ENCODE measurements around the gene ATP6V1F. TPM values are rescaled to one million over a fixed set of nuclear protein-coding genes. Genes with fewer than 3 reads are reported as not detected.

The ATP6V1F gene
- 132 TPM for polyA plus RNA-seq (ENCODE audit: insufficient read length)

GRCh38 chr7:128862571-128863432, at the start of gene ATP6V1F:
ATP6V1F (plus strand) TSS chr7:128862856; CDS start chr7:128862905, 49 bp downstream.
- DNase-seq (ENCODE audit: low read depth): peak; percentile 94

DNA sequence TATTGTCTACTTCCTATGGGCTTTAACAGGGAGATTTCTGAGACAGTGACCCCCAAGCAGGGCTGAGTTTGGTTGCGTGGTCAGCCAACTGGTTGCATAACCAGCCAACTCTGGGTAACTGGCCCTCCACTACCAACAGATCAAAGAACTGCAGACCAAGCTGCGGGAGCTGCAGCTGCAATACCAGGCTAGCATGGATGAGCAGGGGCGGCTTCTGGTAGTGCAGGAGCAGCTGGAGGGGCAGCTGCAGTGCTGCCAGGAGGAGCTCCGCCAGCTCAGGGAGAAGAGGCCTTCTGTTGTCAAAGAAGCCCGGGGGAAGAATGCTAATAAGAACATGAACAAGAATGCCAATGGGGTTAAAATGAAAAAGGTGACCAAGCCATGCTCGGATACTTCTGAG, 48.2 kb upstream of the ATP6V1F start:
- DNase-seq (ENCODE audit: low read depth): no peak

GRCh38 chr7:128815289-128815942, 47.2 kb upstream of the ATP6V1F start:
- DNase-seq (ENCODE audit: low read depth): no peak

GRCh38 chr7:128818694-128819093, 44.0 kb upstream of the ATP6V1F start:
- DNase-seq (ENCODE audit: low read depth): no peak

DNA sequence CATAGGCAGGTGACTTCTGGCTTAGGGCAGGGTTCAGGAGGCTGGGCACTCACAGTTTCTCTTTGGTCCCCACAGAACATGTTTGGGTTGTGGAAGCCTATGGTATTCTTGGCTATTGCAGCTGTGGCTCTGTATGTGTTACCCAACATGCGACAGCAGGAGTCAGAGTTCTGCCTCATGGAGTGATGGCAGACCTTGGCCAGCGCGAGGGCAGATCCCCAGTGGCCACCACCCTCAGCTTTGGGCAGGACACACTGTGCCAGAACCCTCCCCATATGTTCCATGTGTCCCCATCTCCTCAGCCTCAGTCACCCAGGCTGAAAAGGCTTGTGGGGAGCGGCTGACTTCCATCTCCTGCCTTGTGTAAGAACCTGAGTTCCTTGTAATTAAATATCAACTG, 40.9 kb upstream of the ATP6V1F start:
- no peak for DNase-seq (ENCODE audit: low read depth)

GRCh38 chr7:128826512-128826911, 36.1 kb upstream of the ATP6V1F start:
- DNase-seq (ENCODE audit: low read depth): no peak

- no peak for DNase-seq (ENCODE audit: low read depth)
These were observed 35.8 kb upstream of the ATP6V1F start for GRCh38 chr7:128826916-128827247.

- DNase-seq (ENCODE audit: low read depth): no peak
These were observed 35.3 kb upstream of the ATP6V1F start for GRCh38 chr7:128827248-128827958.

GRCh38 chr7:128827971-128828711, 34.5 kb upstream of the ATP6V1F start:
- no peak for DNase-seq (ENCODE audit: low read depth)

DNA sequence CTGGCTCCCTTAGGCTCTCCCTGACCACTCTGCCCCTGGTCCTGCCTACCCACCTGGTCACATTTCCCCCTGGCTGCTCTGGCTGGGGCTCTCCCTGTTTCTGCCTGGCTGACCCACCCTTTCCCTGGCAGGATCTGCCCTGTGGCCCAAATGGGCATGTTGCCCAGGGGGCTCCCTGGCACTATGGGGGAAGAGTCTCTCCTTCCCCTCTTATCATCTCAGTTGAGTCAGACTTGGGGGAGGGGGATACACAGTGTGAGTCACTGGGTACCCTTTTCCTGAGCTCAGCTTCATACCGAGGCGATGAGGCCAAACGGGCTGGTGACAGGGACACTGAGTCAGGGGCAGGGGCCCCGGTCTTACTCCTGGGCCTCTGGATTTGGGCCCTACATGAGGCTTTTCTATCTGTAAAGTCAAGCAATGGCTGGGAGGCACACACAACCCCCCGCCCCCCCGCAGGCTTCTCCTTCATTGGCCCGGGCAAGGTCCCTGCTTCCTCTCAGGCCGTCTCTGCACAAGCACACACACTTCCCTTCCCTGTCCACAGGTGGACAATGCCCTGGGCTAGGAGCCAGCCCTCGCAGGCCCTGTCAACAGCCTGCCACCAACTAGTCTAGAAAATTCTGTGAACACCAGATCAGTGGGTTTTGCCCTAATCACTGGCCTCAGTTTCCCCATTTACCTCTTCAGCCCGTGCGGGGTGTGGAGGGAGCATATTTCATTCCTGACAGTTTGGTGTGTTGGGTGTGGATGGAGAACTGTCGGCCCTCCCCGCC, 33.1 kb upstream of the ATP6V1F start:
- DNase-seq (ENCODE audit: low read depth): no peak

DNA sequence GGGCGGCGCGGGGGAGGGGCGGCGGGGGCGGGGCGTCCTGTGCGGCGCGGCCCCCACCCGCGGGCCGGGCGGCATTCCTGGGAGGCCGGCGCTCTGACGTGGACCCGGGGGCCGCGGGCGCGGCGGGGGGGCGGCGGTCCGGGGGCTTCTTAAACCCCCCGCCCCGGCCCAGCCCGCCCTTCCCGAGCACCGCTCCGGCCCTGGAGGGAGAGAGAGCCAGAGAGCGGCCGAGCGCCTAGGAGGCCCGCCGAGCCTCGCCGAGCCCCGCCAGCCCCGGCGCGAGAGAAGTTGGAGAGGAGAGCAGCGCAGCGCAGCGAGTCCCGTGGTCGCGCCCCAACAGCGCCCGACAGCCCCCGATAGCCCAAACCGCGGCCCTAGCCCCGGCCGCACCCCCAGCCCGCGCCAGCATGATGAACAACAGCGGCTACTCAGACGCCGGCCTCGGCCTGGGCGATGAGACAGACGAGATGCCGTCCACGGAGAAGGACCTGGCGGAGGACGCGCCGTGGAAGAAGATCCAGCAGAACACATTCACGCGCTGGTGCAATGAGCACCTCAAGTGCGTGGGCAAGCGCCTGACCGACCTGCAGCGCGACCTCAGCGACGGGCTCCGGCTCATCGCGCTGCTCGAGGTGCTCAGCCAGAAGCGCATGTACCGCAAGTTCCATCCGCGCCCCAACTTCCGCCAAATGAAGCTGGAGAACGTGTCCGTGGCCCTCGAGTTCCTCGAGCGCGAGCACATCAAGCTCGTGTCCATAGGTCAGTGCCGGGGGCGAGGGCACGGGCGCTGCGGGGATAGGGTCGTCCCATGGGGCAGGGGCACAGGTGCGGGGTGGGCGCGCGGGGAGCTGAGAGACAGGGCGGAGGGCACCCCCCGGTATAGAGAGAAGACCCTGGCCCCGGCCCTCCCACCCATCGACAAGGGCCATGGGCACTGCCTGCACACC, 32.2 kb upstream of the ATP6V1F start, which contains the start of gene FLNC:
Gene FLNC, plus strand, starts transcription at position 176 of the 947 bp plus-strand sequence. Its CDS starts 232 bp downstream, at position 408.
- no peak for DNase-seq (ENCODE audit: low read depth)

DNA sequence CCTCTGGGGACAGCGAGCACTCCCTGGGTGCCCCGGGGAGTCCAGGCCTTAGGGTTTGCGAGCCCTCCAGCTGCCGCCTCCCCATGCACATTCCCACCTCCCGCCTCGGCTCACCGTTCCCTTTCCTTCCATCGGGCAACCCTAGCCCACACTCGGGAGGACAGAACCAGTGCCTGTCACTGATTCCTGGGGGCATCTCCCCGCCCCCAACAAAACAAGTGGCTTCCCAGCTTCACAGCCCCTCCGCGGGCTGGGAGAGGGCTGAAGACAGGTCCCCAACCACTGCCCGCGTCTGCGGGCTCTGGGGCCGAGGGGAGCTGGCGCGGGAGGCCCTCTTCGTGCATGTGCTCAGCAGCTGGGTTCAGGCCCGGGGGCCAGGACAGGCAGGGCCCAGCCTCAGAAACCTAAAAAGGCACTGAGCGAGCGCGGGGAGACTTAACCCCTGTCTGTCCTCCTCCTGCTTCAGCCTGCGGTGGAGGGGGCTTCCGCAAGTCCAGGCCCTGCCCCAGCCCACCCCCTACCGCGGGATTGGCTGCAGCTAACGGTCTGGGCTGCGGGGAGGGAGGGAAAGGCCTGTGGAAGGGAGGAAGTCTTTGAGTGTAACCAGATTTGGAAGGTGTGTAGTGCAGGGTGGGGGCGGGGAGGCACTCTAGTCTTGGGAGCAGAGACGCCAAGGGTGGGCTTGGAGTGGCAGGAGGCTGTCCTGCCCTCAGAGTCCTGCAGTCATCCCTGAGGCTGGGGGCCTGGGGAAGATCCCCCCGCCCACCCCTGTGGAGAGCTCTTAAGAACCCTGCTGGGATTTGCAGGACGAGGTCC, 31.3 kb upstream of the ATP6V1F start:
- peak; percentile 45 for DNase-seq (ENCODE audit: low read depth)

DNA sequence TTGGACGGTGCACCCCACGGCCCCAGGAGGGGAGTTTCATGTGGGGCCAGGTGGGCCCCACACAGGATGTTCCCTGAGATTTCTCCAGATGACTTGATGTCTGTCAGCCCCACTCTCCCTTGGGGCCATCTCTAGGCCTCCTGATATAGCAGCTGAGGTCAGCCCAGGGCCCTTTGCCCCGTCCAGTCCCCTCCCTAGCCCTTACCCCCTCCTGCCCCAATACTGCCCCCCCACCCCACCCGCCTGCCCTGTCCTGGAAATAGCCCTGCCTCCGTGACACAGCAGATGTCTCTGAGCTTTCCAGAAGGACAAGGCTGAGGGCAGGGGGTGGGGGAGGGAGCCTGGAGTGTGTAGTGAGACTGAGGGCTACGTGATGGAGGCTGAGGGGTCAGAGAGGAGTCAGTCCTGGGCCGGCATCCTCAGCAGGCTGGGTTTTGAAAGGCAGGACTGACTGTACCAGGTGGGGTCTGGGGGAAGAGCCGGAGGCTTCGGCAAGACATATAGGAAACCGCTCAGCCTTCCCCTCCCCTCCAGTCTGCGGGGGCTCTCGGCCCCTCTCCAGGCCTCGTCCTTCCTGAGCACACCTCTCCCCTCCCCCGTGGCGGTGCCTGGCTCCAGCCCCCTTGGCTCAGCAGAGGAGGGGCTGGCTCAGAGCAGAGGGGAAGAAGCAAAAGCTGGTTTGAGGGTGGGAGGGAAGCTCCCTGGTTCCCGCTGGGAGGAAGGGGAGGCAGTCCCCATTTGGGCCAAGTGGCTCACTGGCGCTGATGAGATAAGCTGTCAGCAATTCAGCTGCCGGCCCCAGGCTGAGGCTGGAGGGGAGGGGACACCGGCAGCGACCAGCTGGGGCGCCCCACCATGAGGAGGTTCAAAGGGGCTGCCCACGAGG, 30.4 kb upstream of the ATP6V1F start:
- peak; percentile 57 for DNase-seq (ENCODE audit: low read depth)

DNA sequence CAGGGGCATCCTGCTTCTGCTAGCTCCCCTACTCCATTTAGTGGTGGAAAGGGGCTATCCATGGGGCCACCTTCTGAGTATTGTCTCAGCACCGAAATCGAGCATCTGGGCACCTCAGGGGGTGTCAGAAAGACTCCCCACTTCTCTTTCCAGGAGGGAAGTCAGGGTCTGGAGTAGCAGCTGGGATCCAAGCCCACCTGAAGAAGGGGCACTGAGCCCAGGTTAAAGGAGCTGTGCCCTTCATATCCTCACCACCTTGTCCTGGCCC, 29.8 kb upstream of the ATP6V1F start:
- DNase-seq (ENCODE audit: low read depth): no peak

- DNase-seq (ENCODE audit: low read depth): peak; percentile 93
These were observed 29.3 kb upstream of the ATP6V1F start for GRCh38 chr7:128833148-128833945.

GRCh38 chr7:128833946-128834325, 28.7 kb upstream of the ATP6V1F start:
- peak; percentile 57 for DNase-seq (ENCODE audit: low read depth)

DNA sequence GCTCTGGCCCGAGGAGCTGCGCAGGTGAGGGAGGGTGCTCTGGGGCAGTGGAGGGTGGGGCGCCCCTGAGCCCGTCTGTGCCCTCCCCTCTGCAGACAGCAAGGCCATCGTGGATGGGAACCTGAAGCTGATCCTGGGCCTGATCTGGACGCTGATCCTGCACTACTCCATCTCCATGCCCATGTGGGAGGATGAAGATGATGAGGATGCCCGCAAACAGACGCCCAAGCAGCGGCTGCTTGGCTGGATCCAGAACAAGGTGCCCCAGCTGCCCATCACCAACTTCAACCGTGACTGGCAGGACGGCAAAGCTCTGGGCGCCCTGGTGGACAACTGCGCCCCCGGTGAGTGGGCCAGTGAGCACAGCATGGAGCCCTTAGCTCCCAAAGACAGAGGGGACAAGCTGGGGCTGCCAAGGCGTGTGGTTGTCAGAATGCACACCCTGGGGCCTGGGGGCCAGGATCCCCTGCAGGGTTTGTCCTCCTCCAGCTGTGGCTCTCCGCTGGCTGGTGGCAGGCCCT, 27.4 kb upstream of the ATP6V1F start:
- DNase-seq (ENCODE audit: low read depth): no peak
